HG03354 (cell line): ENCODE results near the gene SEMG2.

Experiments
- ATAC-seq: cut with Tn5 transposase; IDR thresholded peaks from one replicate; pipeline ENCODE4 v1.9.1; 2021; ENCODE audit warnings: mild to moderate bottlenecking; ENCODE audit not compliant: unreplicated experiment, poor library complexity, severe bottlenecking

Gene SEMG2

DNA sequence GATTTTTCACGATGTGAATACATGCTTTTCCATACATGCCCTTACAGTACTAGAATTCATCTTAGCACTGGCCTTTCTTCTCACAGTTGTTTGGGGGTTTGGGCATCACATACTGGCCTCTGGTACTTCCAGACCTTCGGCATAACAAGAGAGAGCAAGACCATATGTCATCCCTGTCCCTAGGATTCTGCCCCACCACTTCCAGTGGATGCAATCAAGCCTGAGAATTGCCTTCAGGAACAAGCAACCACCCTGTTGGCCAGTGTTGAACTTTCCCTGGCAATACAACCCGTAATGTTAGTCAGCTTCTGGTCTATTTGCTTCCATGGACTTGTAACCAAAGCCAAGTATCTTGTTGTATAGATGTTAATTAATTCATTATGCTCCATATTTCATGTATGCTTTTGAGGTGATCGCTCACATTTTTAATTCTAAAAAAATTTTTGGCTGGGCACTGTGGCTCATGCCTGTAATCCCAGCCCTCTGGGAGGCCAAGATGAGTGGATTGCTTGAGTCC, 48.6 kb downstream of the SEMG2 start:
- ATAC-seq = no peak
